AG20443 (cell line): Measurements from ENCODE around the gene TGFBR2.

Experiments used
- DNase-seq: peaks from one replicate; pipeline ENCODE4 v3.0.0; 2012; ENCODE audit warnings: low spot score, mixed read lengths

The TGFBR2 gene

GRCh38 chr3:30602946-30603345 is 3.5 kb upstream of the TGFBR2 start:
- DNase-seq: no peak

- DNase-seq: no peak
Observed at GRCh38 chr3:30604093-30604492, 2.3 kb upstream of the TGFBR2 start.

- DNase-seq: no peak
Observed at GRCh38 chr3:30604558-30604957, 1.8 kb upstream of the TGFBR2 start.

- DNase-seq: no peak
Observed at GRCh38 chr3:30605005-30605404, 1.4 kb upstream of the TGFBR2 start.

GRCh38 chr3:30605706-30606300 is 598 bp upstream of the TGFBR2 start:
- no peak for DNase-seq

- DNase-seq: peak; percentile 50
Observed at GRCh38 chr3:30607032-30607833, 832 bp downstream of the TGFBR2 start.

GRCh38 chr3:30608598-30608947 is 2.2 kb downstream of the TGFBR2 start:
- no peak for DNase-seq

GRCh38 chr3:30609930-30610701 is 3.7 kb downstream of the TGFBR2 start:
- no peak for DNase-seq

- DNase-seq: no peak
Observed at GRCh38 chr3:30610702-30611368, 4.4 kb downstream of the TGFBR2 start.

GRCh38 chr3:30611613-30612436 is 5.4 kb downstream of the TGFBR2 start:
- DNase-seq: peak; percentile 48

- no peak for DNase-seq
Observed at GRCh38 chr3:30612437-30613132, 6.2 kb downstream of the TGFBR2 start.

- no peak for DNase-seq
Observed at GRCh38 chr3:30613133-30613825, 6.9 kb downstream of the TGFBR2 start.

GRCh38 chr3:30614373-30614772 is 8.0 kb downstream of the TGFBR2 start:
- no peak for DNase-seq

GRCh38 chr3:30614943-30615342 is 8.5 kb downstream of the TGFBR2 start:
- DNase-seq: no peak

GRCh38 chr3:30615615-30616346 is 9.4 kb downstream of the TGFBR2 start:
- DNase-seq: no peak

GRCh38 chr3:30616347-30617027 is 10.1 kb downstream of the TGFBR2 start:
- no peak for DNase-seq

GRCh38 chr3:30617069-30617468 is 10.7 kb downstream of the TGFBR2 start:
- no peak for DNase-seq

- no peak for DNase-seq
Observed at GRCh38 chr3:30617653-30618052, 11.3 kb downstream of the TGFBR2 start.

- no peak for DNase-seq
Observed at GRCh38 chr3:30618526-30618925, 12.1 kb downstream of the TGFBR2 start.
